Measurements from ENCODE around the gene NPHP4.

Gene NPHP4

GRCh38 chr1:5951846-5952410, 40.3 kb downstream of the NPHP4 start:
- no peaks in the 10 kb centered on the region for H3K9me3 Mint-ChIP-seq
- peaks cover 53% of the 10 kb centered on the region for H3K36me3 Mint-ChIP-seq (ENCODE audit: low read depth)
- no peak overlapping the region for H3K4me3 Mint-ChIP-seq
- H3K27me3 Mint-ChIP-seq (ENCODE audit: low read depth): no peaks in the 10 kb centered on the region
- H3K4me1 Mint-ChIP-seq: peaks cover 6% of the 10 kb centered on the region
- TF ChIP-seq CTCF (IDR thresholded peaks at IDR 0.05; ENCODE audit: unreplicated experiment in 3 of 3): no peak
- no peak overlapping the region for H3K27ac Mint-ChIP-seq

- Mint-ChIP-seq H3K9me3 (no peaks in the 10 kb centered on the region), H3K27ac (no peak overlapping the region), H3K27me3 (ENCODE audit: low read depth) (no peaks in the 10 kb centered on the region), H3K36me3 (ENCODE audit: low read depth) (peaks cover 56% of the 10 kb centered on the region), H3K4me1 (peaks cover 6% of the 10 kb centered on the region), H3K4me3 (no peak overlapping the region)
- no peak for TF ChIP-seq CTCF (IDR thresholded peaks at IDR 0.05; ENCODE audit: unreplicated experiment in 3 of 3)
These were observed 41.0 kb downstream of the NPHP4 start for GRCh38 chr1:5950994-5951785.

- peaks cover 61% of the 10 kb centered on the region for H3K36me3 Mint-ChIP-seq (ENCODE audit: low read depth)
- no peak overlapping the region for H3K4me3 Mint-ChIP-seq
- H3K9me3 Mint-ChIP-seq: no peaks in the 10 kb centered on the region
These were observed 41.9 kb downstream of the NPHP4 start for GRCh38 chr1:5950201-5950895.

GRCh38 chr1:5949761-5950100, 42.5 kb downstream of the NPHP4 start:
- no peaks in the 10 kb centered on the region for H3K27me3 Mint-ChIP-seq (ENCODE audit: low read depth)
- peaks cover 57% of the 10 kb centered on the region for H3K36me3 Mint-ChIP-seq (ENCODE audit: low read depth)
- peaks cover 6% of the 10 kb centered on the region for H3K4me1 Mint-ChIP-seq
- no peak overlapping the region for H3K4me3 Mint-ChIP-seq
- TF ChIP-seq CTCF (IDR thresholded peaks at IDR 0.05; ENCODE audit: unreplicated experiment in 3 of 3): no peak
- H3K27ac Mint-ChIP-seq: no peak overlapping the region
- H3K9me3 Mint-ChIP-seq: no peaks in the 10 kb centered on the region

More at GRCh38 chr1:5950201-5950895, 41.9 kb downstream of the NPHP4 start:
- TF ChIP-seq CTCF (IDR thresholded peaks at IDR 0.05; ENCODE audit: unreplicated experiment in 3 of 3): no peak
- Mint-ChIP-seq H3K27me3 (ENCODE audit: low read depth) (no peaks in the 10 kb centered on the region), H3K27ac (no peak overlapping the region), H3K4me1 (peaks cover 6% of the 10 kb centered on the region)

GRCh38 chr1:5949085-5949760, 43.0 kb downstream of the NPHP4 start:
- peaks cover 57% of the 10 kb centered on the region for H3K36me3 Mint-ChIP-seq (ENCODE audit: low read depth)
- peaks cover 6% of the 10 kb centered on the region for H3K4me1 Mint-ChIP-seq
- H3K9me3 Mint-ChIP-seq: no peaks in the 10 kb centered on the region
- no peaks in the 10 kb centered on the region for H3K27me3 Mint-ChIP-seq (ENCODE audit: low read depth)
- no peak for TF ChIP-seq CTCF (IDR thresholded peaks at IDR 0.05; ENCODE audit: unreplicated experiment in 3 of 3)
- no peak overlapping the region for H3K27ac Mint-ChIP-seq
- H3K4me3 Mint-ChIP-seq: no peak overlapping the region

All from nephron (organoid).